Hepatocyte (in vitro differentiated cells): Measurements from ENCODE around the gene ZDHHC1.

Experiments
- CTCF ChIP-seq: fragments of 200-600 bp; sonication (generic); IDR thresholded peaks from 2 replicates; pipeline ENCODE4 v1.5.1; 2016; ENCODE audit warnings: antibody characterized with exemption, mild to moderate bottlenecking; ENCODE audit not compliant: poor library complexity
- EZH2 ChIP-seq: fragments of 200-600 bp; sonication (generic); IDR thresholded peaks from 2 replicates; pipeline ENCODE4 v1.6.1; 2016; ENCODE audit warnings: antibody characterized with exemption, mild to moderate bottlenecking, borderline replicate concordance
- EZH2phosphoT487 ChIP-seq: fragments of 200-600 bp; sonication (generic); IDR thresholded peaks from one replicate; pipeline ENCODE4 v1.6.1; 2018; ENCODE audit warnings: antibody characterized with exemption, mild to moderate bottlenecking, low read depth, moderate library complexity; ENCODE audit not compliant: unreplicated experiment, severe bottlenecking

GRCh38 chr16:67438824-67439393, 22.6 kb upstream of the ZDHHC1 start:
- TF ChIP-seq CTCF (no peak), EZH2 (no peak), EZH2phosphoT487 (no peak)
